Gastroesophageal sphincter (tissue), 3 donors: Measurements from ENCODE around the gene ZKSCAN5.

ENCODE experiments used
- EP300 ChIP-seq: sonication (generic); formaldehyde crosslinking; IDR thresholded peaks from one replicate; pipeline ENCODE4 v1.6.1; 2017; ENCODE audit warnings: antibody characterized with exemption, mild to moderate bottlenecking
- POLR2A ChIP-seq, 2 donors: fragments of 450-650 bp; IDR thresholded peaks; one replicate each; pipeline ENCODE4 v1.6.1; 2017; ENCODE audit warnings: antibody characterized with exemption in 2 of 2, mild to moderate bottlenecking in 2 of 2, moderate library complexity in 1 of 2
- POLR2AphosphoS5 ChIP-seq: sonication (generic); formaldehyde crosslinking; IDR thresholded peaks from one replicate; pipeline ENCODE4 v1.6.1; 2017; ENCODE audit warnings: antibody characterized with exemption
- TF ChIP-seq, protein P1 (sequence below), 4 experiments: fragments of 200-600 bp in 2 of 4; fragments of 450-650 bp in 2 of 4; sonication (generic) in 1 of 4; IDR thresholded peaks; one replicate each; pipeline ENCODE4 v1.5.1; 2017 to 2019; ENCODE audit warnings: antibody characterized with exemption in 4 of 4, mild to moderate bottlenecking in 2 of 4, moderate library complexity in 2 of 4

DNA sequence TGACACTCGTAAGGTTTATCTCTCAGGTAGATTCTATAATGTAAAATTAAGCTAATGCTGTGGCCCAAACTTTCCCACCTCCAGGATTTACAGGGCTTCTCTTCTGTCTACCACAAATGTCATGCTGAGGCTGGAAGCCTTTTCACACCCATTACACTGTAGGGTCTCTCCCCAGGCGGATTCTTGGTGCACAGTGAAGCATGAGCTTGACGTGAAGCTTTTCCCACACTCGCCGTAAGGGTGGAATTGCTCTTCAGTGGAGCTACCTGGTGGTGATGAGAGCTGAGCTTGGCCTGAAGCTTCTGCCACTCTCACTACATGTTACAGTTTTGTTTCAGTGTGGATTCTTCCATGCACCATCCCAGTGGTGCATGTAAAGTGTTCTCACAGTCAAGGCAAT, 36.1 kb downstream of the ZKSCAN5 start:
- TF ChIP-seq POLR2A (IDR thresholded peaks at IDR 0.05) (no peak), EP300 (no peak), POLR2AphosphoS5 (no peak)
- TF ChIP-seq, protein P1, sequence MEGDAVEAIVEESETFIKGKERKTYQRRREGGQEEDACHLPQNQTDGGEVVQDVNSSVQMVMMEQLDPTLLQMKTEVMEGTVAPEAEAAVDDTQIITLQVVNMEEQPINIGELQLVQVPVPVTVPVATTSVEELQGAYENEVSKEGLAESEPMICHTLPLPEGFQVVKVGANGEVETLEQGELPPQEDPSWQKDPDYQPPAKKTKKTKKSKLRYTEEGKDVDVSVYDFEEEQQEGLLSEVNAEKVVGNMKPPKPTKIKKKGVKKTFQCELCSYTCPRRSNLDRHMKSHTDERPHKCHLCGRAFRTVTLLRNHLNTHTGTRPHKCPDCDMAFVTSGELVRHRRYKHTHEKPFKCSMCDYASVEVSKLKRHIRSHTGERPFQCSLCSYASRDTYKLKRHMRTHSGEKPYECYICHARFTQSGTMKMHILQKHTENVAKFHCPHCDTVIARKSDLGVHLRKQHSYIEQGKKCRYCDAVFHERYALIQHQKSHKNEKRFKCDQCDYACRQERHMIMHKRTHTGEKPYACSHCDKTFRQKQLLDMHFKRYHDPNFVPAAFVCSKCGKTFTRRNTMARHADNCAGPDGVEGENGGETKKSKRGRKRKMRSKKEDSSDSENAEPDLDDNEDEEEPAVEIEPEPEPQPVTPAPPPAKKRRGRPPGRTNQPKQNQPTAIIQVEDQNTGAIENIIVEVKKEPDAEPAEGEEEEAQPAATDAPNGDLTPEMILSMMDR (IDR thresholded peaks at IDR 0.05): no peak
